Stimulated activated CD8-positive, alpha-beta memory T cell treated with anti-CD3 and anti-CD28 coated beads, Interleukin-4, amount 100 ng/mL, for 1 hour (primary cell): ENCODE data around the gene CAMSAP1.
"Not testable (repeated sequence)": the region's sequence is repeated elsewhere in the genome, so short reads cannot be mapped to it uniquely, and the experiment has no call there.

Experiments
- DNase-seq, 2 donors: peaks; one replicate each; pipeline ENCODE4 v3.0.0-alpha.2; 2020; ENCODE audit warnings: low read depth in 2 of 2, low spot score in 1 of 2

CAMSAP1 gene, protein sequence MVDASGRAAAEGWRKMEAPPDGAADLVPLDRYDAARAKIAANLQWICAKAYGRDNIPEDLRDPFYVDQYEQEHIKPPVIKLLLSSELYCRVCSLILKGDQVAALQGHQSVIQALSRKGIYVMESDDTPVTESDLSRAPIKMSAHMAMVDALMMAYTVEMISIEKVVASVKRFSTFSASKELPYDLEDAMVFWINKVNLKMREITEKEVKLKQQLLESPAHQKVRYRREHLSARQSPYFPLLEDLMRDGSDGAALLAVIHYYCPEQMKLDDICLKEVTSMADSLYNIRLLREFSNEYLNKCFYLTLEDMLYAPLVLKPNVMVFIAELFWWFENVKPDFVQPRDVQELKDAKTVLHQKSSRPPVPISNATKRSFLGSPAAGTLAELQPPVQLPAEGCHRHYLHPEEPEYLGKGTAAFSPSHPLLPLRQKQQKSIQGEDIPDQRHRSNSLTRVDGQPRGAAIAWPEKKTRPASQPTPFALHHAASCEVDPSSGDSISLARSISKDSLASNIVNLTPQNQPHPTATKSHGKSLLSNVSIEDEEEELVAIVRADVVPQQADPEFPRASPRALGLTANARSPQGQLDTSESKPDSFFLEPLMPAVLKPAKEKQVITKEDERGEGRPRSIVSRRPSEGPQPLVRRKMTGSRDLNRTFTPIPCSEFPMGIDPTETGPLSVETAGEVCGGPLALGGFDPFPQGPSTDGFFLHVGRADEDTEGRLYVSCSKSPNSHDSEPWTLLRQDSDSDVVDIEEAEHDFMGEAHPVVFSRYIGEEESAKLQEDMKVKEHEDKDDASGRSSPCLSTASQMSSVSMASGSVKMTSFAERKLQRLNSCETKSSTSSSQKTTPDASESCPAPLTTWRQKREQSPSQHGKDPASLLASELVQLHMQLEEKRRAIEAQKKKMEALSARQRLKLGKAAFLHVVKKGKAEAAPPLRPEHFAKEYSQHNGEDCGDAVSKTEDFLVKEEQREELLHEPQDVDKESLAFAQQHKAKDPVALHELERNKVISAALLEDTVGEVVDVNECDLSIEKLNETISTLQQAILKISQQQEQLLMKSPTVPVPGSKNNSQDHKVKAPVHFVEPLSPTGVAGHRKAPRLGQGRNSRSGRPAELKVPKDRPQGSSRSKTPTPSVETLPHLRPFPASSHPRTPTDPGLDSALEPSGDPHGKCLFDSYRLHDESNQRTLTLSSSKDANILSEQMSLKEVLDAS (N-terminal part only)

DNA sequence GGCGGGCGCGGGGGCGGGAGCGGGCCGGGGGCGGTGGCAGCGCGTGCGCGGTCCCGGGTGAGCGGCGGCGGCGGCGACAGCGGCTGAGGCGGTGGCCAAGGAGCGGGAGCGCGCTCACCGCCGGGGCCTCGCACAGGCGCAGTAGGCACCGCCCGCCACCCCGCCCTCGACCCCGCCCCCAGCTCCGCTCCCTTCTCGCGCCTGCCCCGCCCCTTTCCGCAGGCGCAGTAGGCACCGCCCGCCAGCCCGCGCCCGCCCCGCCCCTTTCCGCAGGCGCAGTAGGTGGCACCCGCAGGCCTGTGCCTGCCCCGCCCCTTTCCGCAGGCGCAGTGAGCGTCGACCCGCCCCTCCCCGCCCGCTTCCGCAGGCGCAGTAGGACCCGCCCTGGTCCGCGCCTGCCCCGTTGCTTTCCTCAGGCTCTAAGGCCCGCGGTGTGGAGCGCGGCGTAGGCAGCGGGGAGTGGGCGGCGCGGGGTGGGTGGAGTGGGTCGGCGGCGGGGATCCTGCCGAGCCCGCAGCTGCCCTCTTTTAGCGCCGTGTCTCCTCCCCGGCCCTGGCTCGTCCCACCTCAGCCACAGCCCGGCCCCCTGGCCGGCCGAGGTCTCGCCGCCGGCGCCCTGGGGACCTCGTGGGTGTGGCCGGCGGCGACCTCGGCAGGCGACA is at the start of gene CAMSAP1:
Gene CAMSAP1, minus strand, starts transcription at position 116 of the 662 bp plus-strand sequence. CDS start 387 bp downstream, outside the sequence.
- DNase-seq: peak; percentile 87 to 90

DNA sequence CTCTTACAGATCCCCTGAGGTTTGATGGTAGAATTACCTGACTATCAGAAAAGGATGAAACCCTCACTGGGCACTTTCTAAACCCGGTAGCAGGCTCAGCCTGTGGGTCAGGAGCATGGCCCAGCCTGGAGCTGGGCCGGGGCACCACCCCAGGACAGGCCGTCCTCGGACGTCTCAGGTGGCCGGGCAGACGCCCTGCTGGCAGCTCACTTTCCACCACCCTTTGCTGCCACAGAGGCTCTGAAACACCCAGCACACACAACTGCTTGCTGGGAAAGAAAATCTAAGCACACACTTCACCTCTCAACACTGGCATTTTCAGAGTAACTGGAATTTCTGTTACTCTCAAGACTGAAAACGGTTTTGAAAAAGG is 49.4 kb upstream of the CAMSAP1 start:
- no peak for DNase-seq

DNA sequence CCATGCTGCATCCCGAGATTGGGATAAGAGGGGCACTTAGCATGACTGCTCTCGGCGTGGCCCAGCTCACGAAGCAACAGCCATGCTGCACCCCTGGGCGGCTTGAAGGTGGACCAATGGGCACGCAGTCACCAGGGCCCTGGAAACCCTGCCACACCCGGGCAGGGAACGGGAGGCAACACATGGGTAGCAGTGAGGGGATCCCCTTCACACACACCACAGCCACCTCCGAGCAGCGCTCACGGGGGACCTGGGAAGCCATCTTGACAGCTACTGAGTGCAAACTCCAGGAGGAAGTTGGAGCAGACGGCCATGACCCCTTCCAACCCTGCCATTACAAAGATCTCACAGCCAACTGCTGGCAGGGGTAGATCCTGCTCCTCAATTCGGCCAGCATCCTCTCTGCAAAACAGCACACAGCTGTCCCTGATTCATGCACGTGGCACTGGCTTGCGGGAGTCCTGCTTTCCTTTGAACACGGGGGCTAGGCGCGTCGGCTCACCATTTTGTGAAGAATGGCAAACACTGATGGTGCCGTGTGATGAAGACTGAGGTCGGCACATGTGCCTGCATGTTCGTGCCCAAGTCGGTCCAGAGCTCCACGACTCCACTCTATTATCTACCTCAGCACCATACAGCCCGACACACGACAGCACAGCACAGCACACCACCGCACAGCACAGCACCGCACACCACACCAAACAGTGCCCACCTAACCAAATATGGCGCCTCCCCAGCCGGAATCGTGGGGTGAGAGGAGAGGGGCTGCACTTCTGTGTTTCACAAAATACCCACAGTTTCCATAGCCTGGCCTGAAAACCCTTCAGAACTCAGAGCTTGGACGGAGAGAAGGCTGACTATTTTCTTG is 48.8 kb upstream of the CAMSAP1 start:
- DNase-seq: no peak

DNA sequence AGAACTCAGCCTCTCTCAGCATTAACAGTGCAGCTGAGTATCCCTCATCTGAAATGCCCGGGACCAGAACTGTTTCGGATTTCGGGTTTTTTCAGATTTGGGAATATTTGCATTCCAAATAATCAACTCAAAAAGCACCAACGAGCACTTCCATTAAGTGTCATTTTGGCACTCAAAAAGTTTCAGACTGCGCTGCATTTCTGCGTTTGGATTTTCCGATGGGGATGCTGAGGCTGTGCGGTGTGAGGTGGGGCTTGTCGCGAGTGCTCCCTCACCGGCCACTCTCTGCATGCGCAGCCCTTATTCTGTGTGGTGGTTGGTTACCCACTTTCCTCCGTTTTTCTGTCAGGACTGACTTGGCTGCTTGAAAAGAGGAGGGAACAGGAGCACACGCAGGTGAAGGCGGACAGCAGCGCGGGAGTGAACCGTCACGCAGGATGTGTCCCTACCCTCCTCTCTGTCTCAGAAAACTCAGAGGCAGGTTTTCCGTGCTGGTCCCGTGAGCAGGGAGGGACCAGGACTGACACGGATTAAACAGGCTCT is 45.4 kb upstream of the CAMSAP1 start:
- no peak for DNase-seq

DNA sequence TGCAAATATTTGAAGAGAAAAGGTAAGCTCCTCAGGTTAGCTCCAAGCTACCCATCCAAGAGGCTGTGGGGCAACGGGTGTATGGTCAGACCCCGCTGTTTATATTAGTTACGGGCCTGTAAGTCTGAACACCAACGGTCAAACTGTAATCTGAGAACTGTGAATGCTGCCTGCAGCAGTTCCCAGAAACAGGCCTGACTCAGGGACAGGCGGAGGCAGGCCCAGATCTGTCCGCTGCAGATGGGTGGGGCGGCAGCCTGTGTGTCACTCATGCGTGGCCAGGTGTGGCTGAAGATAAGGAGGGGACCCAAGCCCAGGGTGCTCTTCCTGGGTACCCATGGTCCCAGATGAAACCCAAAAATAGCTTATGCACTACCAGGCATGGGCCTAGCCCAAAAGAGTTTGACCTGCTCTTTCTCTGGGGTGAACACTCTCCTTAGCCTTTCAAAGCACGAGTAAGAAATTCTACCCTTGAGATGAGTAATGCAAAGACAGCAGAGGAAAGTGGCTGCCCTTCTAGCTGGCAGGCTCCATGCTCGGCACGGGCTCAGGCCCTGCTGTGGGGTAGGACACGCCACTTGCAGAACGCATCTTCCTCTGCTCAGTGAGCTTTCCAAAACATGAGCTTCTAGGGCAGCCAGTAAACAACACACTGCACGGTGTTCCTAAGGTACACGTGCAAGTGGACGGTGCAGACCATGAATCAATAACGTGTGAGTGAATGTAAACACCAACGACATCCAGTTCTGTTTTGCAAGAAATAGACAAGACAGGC is 44.7 kb upstream of the CAMSAP1 start:
- no peak for DNase-seq

DNA sequence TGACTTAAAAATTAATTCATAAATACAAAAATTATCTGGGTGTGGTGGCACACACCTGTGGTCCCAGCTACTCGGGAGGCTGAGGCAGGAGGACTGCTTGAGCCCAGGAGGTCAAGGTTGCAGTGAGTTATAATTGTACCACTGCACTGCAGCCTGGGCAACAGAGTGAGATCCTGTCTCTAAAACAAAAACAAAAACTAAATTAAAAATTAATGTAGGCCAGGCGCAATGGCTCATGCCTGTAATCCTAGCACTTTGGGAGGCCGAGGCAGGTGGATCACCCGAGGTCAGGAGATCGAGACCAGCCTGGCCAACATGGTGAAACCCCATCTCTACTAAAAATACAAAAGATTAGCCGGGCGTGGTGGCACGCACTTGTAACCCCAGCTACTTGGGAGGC is 44.0 kb upstream of the CAMSAP1 start:
- DNase-seq: not testable (repeated sequence)

DNA sequence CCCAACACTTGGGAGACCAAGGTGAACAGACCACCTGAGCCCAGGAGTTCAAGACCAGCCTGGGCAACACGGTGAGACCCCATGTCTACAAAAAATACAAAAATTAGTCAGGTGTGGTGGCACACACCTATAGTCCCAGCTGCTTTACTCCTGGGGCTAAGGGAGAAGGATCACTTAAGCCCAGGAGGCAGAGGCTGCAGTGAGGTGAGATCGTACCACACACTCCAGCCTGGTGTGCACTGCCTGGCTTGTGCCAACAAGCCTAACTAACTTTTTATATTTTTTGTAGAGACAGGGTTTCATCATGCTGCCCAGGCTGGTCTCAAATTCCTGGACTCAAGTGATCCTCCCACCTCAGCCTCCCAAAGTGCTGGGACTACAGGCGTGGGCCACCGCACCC is 43.5 kb upstream of the CAMSAP1 start:
- not testable (repeated sequence) for DNase-seq

DNA sequence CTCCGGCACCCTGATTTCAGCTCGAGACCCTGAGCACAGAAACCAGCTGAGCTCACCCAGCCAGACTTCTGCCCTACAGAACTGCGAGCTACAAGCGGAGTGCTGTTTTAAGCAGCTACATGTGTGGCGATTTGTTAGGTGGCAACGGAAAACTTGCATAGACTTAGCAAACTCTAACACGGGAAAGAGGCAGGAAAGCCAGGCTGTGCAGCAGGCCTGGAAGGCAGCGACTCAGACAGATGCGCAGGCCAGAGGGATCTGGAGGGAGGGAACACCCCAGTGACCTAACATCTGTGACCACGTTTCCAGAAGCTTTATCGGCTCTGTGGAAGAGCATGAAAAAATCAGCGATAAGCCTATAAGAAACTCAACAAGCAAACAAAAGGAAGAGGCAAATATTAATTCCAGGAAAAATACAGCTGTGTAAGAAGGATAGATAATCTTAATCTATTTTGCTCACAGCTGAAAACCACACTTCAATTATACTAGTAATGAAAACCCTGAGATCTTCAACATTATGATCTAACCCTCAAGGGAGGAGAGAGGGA is 42.9 kb upstream of the CAMSAP1 start:
- no peak for DNase-seq

DNA sequence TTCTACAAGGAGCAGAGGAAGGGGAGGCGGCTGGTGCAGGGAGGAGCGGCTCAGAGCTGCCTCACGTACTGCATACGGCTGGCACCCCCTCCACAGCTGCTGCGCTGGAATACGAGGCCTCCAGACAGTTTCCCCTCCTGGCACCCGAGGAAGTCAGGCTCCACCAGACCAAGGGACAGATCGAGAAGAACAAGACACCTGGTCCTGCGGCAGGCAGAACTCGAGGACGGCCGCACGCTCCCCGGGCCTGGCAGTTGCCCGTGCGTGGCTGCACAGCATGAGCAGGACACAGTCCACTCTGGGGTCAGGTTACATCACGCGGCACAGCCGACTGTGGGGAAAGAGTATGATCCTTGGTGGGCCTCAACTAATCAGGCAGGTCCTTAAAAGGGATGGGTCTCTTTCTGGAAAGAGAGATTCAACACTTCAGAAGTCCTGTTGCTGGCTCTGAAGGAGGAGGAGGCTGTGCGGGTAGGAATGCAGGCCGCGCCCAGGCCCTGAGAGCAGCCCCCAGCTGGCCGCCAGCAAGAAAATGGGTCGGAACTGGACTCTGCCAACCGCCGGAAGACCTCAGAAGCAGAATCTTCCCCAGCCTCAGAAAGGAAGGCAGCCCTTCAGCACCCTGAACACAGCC is 42.3 kb upstream of the CAMSAP1 start:
- DNase-seq: no peak

DNA sequence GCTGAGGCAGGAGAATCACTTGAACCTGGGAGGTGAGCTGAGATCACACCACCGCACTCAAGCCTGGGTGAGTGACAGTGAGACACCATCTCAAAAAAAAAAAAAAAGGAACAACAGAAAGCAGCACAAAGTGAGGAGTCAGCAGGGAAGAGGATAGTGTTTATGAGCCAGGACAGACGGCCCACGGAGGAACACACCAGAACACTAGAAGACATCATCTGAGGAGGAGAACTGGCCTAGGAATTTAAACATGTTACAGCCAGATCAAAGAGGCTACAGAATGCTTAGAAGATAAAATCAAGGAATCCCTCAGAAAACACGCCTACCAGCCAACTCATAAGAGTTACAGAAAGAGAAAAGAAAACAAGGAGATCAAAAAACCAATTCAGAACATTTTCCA is 41.6 kb upstream of the CAMSAP1 start:
- DNase-seq: no peak

DNA sequence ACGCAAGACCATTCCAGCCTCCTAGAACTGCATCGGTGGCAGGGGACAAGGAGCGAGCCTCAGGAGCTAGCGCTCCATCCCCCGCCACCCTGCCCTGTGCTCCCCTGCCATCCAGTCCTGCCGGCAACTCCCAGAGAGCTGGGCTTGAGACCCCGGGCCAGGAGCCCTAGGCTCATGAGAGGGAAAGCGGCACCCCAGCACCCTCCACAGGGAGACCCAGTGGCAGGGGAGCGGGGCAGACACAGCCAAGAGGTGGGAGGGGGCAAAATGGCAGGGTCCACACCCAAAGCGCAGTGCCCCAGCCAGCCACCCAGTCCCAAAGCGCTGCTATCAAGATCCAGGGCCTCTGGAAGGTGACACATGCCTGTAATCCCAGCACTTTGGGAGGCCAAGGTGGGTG is 41.1 kb upstream of the CAMSAP1 start:
- no peak for DNase-seq

DNA sequence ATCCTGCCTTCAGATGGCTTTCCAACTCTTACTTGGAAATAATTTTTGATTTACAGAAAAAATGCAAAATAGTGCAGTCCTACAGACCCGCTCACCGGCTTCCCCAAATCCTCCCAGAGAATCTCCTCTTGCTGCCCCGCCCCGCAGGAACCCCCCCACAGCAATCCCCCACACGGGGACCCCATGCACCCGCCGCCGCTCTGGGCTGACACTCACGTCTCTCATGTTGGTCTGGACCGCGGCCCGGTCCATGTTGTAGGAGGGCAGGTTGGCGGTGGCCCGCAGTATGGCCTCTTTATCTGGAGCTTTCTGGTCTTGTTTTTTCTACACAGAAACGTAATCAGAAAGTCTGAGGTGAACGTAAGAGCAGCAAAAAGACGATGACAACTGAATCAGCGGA is 40.2 kb upstream of the CAMSAP1 start:
- DNase-seq: no peak

DNA sequence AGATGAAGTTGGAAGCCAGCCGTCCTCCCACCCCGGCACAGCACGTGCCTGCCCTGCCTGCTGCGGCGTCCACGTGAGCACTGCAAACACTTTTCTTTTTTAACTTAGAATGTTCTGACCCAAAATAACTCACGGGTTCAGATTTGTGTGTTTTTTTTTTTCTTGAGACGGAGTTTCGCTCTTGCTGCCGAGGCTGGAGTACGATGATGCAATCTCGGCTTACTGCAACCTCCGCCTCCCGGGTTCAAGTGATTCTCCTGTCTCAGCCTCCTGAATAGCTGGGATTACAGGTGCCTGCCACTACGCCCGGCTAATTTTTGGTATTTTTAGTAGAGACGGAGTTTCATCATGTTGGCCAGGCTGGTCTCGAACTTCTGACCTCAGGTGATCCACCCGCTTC is 39.8 kb upstream of the CAMSAP1 start:
- not testable (repeated sequence) for DNase-seq

DNA sequence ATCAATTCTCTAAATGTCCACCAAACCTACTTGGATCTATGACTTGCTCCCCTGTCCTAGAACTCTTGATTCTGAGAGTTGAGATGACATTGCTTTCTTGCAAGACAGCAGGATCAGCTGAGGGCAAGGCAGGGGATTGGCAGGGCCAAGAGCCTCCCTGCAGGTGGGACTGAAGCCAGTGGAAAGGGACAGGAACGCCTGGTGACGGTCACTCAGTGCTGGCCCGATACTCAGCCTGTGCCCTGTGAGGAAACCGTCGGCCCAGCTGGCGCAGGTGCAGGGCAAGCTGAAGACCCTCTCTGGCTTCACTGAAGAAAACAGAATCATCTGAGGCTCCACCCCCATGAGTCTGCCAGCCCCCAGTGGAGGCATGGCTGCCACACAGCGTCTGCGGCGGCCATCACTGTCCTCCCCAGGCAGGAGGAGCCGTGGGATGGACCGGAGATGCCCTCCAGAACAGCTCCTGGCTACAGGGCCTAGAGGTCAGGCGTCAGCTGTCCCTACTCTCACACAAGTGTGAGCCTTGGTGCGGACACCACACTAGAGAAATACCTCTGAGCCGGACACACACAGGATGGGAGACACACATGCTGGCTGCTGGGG is 39.1 kb upstream of the CAMSAP1 start:
- no peak for DNase-seq

DNA sequence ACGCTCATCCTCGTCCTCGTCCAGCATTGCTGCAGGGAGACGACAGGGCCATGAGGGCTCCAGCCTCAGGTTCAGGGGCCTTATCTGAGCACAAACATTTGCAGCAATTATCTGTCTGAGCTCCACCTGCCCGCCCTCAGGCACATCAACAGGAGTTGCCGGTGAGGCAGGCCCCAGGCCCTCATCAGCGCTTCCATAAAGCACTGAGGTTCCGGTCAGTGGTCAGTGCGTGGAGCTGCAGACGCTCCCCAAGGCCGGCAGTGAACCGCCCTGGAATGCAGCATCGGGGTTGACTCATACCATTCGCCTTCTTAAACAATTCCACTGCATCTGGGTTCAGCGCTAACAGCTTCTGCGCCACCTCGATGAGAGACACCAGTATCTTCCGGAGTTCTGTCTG is 38.6 kb upstream of the CAMSAP1 start:
- no peak for DNase-seq

DNA sequence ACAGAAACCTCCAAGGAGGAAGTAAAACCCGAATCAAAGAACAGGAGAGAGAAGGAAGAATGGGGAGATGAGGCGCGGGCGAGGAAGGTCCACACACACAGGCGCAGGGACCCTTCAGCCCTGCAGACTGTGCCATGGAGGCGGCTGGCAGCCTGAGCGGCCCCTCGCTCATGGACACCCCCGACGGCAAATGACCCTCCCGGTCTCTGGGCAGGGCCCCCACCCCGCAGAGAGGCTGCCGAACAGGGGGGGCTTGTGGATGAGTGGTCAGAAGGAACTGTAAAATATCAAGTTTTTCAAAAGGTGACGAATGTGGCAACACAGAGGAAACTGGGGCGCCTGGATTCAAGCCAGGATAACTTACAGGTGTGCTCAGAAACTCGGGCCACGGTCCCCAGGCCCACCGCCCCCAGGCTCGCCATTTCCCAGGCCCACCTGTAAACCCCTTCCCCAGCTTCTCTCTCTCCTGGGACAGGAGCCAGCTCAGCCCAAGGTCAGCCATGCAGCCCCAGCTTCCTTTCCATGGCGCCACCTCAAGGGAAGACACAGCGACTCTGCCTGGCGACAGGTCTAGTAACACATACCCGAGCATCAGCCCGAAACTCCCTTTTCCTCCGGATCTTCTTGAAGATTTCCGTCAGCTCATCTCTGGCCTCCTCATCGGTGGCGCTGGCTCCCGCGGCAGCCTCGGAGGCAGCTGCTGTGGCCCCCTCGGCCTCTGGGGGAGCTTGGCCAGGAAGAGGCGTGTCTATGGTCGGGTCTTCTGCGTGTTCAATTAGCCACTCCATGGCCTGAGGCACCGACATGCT is 37.3 kb upstream of the CAMSAP1 start:
- DNase-seq: no peak

DNA sequence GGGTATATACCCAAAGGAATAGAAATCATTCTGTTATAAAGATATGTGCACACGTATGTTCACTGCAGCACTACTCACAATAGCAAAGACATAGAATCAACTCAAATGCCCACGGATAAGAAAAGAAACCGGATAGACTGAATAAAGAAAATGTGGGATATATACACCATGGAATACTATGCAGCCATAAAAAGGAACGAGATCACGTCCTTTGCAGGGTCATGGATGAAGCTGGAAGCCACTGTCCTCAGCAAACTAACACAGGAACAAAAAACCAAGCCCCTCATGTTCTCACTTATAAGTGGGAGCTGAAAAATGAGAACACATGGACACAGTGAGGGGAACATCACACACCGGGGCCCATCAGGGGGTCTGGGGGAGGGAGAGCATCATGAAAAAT is 36.3 kb upstream of the CAMSAP1 start:
- DNase-seq: not testable (repeated sequence)
